HG03558 (cell line): Measurements from ENCODE around the gene CCL25.

Experiments used
- ATAC-seq: cut with Tn5 transposase; IDR thresholded peaks from one replicate; pipeline ENCODE4 v1.9.1; 2021; ENCODE audit warnings: moderate number of reproducible peaks; ENCODE audit not compliant: unreplicated experiment; ENCODE audit errors: extremely low read depth

CCL25 gene

DNA sequence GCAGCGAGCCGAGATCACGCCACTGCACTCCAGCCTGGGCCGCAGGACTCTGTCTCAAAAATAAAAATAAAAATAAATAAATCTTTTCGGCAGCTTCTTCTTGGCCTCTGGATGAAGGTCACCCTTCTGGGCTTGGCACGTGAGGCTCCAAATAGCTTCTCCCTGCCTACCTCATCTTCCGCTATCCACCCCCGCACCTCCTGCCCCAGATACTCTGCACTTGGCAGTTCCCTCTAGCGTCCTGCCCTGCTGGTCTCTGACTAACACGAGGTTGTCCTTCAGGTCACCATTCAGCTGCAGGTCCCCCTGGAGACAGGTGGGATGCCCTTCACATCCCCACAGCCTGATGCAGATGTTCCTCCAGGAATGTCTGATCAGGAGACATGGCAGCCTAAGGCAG is 8.5 kb upstream of the CCL25 start:
- ATAC-seq, result no peak

DNA sequence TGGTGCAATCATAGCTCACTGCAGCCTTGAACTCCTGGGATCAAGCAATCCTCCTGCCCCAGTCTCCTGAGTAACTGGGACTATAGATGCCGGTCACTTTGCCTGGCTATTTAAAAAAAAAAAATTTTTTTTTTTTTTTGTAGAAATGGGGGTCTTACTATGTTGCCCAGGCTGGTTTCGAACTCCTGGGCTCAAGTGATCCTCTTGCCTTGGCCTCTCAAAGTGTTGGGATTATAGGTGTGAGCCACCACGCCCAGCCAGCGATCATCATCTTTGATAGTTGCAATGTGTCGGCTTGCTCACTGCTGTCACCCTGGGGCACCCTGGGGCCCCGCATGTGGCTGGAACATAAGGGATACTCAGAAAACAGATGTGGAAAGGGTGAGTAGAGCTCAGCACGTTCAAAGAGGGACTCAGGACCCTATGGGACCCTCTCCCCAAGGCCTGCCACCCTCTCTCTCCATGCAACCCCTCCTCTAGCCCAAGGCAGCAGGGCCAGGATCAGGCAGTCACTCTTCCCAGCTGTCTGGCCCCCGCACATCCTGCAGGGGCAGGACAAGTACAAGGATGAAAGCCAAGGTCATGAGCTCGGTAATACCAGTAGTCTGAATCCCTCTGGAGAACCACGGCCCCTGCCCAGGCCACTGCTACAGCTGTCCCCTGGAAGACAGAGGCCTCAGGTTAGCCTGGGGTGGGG is 6.5 kb upstream of the CCL25 start:
- ATAC-seq, result no peak

DNA sequence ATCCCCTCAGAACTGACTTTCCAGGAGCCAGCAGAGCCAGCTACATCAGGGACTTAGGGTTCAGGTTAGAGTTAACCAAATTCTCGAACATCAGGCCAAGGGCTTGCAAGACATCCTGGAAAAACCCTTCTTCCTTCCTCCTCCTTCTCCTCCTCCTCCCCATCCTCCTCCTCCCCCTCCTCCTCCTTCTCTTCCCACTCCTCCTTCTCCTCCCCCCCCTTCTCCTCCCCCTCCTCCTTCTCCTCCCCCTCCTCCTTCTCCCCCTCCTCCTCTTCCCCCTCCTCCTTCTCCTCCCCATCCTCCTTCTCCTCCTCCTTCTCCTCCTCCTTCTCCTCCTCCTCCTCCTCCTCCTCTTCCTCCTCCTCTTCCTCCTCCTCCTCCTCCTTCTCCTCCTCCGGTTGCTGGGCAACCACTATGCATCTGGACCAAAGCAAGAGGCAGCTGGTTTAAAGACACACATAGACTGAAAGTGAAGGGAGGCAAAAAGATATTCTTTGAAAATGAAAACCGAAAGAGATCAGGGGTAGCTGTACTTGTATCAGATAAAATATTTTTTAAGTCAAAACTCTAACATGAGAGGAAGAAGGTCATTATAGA is 5.9 kb upstream of the CCL25 start:
- ATAC-seq, result no peak

DNA sequence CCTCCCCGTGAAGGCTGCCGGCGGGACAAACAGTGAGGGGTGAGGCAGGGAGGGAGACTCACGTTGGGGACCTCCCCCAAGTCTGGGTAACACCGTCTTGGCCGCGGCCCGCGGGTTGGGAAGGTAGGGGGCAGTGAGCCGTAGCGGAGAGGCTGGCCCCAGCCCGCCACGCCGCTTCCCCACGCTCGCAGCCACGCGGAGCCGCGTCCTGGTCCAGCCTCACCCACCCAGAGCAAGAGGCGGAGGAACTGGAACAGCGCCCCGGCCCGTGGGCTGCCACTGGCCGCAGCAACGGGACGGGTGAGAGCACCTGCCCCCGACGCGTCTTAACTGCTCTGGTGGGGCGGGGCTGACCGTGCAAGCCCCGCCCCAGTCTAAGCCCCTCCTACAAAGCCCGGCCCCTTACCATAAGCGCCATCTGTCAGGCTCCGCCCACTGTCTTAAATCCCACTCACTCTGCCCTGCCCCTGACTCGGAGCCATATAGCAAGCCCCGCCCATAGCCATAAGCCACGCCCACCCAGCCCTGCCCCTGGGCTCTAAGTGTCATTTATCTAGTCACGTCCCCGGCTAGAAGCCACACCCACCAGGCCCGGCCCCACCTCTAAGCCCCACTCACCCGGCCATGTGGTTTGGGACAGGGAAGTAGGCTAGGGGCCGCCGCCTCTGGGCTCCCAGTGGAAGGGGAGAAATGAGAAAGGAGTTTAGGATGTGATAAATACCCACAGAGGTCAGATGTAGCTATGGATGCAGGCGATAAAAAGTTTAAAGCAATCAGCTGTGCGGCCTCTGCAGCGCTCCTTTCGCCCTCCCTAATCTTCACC is 2.1 kb upstream of the CCL25 start:
- no peak for ATAC-seq

DNA sequence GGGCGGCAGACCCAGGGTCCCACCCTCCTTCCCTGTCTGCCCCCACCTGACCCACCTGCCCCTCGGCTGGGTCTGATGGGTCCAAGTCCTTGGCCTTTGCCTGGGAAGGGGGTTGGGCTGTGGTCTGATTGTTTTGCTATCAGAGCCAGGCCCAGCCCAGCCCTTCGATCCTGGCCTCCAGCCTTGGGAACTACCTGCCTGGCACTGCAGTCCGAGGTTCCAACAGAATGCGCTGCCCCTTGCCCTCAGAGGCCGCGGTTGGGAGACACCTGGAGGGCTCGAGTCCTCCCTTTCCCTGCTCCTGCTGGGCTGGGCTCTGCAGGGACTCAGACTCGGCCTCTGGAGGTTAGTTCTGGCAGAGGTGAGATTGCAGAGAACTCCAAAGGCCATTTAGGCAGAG is 1.6 kb downstream of the CCL25 start:
- no peak for ATAC-seq

DNA sequence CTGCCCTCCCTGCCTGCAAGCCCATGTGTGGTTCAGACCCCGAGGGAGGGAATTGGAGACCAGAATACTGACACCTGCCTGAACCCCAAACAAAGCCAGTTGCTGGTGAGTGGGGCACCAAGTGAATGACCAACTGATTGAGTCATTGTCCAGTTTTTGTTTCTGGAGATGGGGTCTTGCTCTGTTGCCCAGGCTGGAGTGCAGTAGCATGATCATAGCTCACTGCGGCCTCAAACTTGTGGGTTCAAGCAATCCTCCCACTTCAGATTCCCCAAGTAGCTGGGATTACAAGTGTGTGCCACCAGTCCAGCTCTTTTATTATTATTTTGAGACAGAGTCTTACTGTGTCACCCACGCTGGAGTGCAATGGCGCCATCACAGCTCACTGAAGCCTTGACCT is 4.0 kb downstream of the CCL25 start:
- no peak for ATAC-seq

DNA sequence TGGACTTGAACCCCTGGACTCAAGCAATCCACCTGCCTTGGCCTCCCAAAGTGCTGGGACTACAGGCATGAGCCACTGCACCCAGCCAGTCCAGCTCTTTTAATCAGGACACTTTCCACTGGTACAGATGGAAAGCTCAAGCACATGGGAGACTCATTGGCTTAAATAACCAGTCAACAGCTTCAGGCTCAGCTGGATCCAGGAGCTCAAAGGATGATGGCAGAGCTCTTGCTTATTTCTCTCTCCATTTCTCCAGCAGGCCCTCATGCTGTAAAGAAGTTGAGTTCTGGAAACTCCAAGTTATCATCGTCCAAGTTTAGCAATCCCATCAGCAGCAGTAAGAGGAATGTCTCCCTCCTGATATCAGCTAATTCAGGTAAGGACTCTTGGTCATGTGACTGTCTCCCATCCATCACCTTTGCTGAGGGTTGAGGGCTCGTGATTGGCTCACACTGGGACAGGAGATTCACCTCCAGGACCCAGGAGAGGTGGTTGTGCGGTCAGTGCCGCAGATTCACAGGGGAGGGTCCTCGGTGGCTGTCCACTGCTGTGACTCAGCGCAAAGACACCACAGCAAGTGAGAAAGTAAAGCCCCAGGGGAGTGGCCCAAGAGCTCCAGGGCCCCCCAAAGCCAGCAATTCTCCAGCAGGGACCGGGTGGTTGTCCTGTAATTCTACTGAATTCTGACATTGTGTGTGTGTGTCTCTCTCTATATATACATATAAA is 5.1 kb downstream of the CCL25 start:
- ATAC-seq, result no peak

DNA sequence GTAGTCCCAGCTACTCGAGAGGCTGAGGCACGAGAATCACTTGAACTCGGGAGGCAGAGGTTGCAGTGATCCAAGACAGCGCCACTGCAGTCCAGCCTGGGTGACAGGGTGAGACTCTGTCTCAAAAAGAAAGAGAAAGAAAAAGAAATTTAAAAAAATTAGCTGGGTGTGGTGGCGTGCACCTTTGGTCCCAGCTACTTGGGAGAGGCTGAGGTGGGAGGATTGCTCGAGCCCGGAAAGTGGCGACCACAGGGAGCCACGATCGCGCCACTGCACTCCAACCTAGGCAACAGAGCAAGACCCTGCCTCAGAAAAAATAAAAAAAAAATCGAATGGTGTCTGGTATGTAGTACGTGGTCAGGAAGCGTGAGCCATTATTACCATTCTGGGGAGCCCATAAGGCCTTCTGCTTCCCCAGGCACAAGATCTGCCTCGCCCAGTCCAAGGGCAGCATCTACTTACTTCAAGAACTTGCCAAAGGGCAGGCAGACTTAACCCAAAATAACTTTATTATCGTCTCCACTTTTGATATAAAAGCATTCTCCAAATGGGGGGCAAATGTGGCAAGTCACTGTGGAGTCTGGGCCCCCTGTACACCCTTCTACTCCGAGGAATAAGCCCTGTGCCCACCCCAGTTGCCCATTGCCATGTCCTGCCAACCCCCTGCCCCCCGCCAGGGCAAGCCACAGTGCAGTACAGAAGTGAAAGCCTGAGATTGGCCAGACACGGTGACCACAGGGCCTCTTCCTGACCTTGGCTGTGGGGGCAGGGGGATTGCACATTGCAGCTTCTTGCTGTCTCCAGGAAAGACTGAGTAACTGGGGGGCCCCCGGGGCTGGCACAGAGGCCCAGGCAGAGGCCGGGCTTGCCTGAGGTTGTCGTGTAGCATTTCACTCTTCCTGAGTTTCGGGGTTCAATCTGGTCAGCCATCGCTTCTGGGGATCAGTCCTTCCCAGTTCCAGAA is 12.6 kb downstream of the CCL25 start:
- ATAC-seq, result no peak

DNA sequence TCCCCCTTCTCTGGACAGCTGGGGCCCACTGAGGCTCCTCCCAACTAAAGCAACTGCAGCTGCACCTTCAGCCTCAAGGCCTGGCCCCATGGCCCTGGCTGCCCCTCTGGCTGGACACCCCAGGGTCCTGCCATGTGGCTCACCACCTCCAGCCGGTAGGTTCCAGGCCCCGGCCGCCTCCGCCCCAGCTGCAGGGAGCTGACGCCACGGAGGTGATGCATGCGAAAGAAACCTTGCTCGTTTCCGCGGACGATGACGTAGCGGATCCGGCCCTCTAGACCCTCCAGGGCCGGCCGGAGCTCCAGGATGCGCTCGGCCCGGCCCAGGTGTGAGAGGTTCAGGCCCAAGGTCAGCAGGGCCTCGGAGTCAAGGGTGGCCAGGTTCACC is 13.3 kb downstream of the CCL25 start:
- ATAC-seq, result no peak

DNA sequence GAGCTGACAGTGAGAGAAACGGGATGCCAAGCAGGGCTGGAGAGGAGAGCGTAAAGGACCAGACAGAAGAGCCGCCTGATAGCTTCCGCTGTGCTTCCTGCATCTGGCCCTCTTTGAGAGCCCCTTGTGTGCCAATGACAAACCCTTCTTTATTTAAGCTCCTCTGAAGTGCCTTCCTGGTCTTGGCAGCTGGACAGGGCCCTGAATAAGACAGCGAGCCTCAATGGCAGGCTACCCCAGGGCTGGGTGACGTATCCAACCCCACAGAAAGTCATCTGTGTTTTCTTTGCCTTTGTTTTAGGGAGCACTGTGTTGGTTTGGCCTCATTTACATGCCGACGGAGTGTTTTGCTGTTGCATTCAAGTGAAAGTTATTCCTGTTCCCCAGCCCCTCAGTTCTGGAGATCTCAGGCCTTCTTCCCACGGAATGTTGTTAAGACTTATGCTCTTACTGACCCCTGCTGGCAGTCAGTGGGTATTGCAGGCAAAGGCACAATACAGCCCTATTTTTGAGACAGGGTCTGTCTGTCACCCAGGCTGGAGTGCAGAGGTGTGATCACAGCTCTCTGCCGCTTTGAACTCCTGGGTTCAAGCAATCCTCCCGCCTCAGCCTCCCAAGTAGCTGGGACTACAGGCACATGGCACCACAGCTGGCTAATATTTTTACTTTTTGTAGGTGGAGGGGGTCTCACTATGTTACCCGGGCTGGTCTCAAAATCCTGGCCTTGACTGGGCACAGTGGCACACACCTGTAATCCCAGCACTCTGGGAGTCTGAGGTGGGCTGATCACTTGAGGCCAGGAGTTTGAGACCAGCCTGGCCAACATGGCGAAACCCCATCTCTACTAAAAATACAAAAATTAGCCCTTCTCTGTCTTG is 16.8 kb downstream of the CCL25 start:
- ATAC-seq, result no peak

DNA sequence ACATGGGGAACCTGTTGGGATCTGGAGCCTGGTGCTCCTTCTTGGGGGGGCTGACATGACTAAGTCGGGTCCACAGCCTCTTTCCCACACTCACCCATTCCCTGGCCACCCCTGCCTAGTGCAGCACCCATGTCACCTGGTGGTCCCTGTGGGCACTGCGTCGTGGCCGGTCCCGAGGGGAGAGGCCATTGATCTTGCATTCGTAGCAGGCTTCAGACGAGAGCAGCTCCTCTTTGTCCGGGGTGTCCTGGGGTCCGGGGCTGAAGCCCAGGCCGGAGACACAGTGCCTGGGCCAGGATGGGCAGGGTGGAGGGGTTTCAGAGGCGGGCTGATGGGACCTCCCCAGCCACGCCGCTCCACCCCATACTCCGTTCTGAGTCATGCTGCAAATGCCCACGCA is 19.4 kb downstream of the CCL25 start:
- no peak for ATAC-seq

DNA sequence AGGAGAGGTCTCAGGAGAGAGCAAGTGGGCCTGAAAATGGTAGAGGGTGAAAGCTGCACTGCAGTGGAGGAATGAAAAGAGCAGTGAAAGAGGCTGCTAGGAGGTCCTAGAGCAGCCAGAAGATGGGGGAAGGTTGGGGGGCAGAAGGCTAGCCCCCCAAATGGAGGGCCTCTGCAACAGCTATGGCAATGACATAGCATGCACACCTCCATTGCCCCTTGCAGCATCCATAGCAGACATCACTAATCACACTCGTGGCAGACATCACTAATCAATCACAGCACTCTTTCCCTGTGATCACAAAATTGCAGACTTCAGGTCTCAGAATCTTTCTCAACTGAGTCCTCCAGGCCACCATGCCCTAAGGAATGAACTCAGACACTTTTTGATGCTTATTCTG is 21.9 kb downstream of the CCL25 start:
- ATAC-seq, result no peak

DNA sequence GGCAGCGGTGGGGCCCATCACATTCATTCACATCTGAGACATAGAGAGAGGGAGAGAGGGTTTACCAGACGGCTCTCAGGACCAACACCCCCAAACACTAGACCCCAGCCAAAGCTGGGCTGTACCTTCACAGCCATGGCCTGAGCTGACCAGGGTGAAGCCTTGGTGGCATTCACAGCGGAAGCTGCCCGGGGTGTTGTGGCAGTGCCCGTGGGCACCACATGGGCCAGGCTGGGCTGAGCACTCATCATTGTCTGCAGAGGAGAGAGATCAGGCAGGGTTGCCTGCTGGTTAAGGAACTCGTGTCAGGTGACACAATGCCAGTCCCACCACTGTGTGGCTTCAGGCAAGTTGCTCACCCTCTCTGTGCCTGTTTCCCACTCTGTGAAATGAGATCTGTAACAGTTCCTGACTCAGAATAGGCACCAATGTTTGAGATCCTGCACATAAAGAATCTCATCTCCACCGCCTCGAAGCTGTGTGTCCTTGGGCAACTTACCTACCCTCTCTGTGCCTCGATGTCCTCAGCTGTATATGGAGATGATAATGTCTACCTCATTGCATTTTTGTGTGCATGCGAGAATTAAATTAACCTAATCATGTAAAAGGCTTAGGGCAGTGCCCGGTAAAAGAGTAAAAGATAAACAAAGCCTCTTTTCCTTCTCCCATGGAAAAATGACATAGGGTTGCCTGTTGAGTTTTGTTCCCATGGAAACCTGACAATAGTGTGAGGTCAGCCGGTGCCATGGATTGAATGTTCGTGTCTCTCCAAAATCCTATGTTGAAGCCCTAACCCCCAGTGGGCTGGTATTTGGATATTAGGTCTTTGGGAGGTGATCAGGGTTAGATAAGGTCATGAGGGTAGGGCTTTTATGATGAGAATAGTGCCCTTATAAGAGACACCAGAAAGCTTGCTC is 22.9 kb downstream of the CCL25 start:
- no peak for ATAC-seq

DNA sequence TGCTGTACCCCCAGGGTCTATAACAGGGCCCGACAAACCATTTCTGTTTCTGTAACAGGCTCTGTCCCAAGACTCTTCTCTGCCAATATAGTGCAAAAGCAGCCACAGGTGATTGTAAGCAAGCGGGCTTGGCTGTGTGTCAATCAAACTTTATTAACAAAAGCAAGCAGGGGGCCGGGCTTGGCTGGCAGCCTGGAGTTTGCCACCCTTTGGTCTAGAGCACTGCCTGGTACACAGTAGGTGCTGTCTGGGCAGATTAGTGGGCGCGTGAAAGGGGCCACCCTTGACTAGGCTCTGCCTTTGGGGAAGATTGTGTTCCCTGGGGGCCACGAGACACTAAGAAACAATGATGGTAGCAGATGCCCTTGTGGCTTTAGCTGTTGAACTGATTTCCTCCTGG is 27.4 kb downstream of the CCL25 start:
- no peak for ATAC-seq

DNA sequence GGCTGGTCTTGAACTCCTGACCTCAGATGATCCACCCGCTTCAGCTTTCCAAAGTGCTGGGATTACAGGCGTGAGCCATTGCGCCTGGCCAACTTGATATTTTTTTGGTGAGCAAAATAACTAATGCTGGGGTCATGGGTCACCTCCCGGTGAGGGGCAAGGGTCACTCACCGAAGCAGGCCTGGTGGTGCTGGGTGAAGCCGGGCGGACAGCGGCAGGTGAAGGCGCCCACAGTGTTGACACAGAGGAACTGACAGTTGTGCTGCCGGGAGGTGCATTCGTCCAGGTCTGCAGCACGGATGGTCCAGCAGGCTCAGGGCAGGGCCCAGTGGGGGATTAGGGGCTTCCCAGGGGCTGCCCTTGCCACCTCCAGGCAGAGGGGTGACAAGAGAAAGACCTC is 28.3 kb downstream of the CCL25 start:
- no peak for ATAC-seq

DNA sequence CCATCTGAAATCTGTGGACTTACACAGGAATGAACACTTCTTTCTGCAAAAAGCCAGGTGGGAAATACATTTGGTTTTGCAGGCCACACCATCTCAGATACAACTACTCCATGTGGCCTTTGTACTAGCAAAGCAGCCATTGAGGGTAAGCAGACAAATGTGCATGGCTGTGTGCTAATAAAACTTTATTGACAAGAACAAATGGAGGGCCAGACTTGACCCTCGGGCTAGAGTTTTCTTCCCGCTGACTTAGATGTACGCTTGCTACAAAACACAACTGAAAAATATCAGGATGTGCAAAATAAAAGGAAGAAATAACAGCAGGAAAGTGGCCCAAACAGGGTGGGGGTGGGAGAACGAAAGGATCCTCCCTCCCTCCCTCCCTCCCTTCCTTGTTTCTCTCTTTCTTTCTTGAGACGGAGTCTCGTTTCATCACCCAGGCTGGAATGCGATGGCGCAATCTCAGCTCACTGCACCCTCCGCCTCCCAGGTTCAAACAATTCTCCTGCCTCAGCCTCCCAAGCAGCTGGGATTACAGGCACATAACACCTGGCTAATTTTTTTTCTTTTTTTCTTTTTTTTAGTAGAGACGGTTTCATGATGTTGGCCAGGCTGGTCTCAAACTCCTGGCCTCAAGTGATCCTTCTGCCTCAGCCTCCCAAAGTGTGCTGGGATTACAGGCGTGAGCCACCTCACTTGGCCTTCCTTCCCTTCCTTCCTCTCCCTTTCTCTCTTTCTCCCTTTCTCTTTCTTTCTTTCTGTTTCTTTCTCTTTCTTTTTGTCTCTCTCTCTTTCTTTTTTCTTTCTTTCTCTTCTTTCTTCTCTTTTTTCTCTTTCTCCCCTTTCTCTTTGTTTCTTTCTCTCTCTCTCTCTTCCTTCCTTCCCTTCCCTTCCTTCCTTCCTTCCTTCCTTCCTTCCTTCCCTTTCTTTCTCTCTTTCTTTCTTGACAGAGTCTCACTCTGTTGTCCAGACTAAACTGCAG is 29.3 kb downstream of the CCL25 start:
- ATAC-seq, result no peak

DNA sequence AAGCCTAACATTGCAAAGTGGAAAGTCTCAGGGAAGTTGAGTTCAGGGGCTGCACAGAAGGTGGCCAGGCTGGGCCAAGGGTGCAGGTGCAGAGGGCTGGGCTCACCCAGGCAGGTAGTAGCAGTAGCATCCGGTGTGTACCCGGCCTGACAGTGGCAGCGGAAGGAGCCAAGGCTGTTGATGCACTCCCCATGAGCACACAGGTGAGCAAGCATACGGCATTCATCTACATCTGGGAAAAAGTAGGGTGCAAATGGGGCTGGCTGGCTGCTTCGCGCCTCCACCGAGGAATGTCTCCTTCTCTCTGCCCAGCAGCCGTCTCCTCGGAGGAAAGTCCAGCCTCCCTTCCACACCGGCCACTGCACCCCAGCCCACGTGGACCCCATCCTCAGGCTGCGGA is 30.6 kb downstream of the CCL25 start:
- no peak for ATAC-seq
